HG02852 (cell line): ENCODE measurements around the gene SLC16A13.
"Not testable (repeated sequence)": the region's sequence is repeated elsewhere in the genome, so short reads cannot be mapped to it uniquely, and the experiment has no call there.

Experiments
- ATAC-seq: cut with Tn5 transposase; IDR thresholded peaks from one replicate; pipeline ENCODE4 v1.9.1; 2021; ENCODE audit warnings: mild to moderate bottlenecking, moderate library complexity; ENCODE audit not compliant: unreplicated experiment

Gene SLC16A13

GRCh38 chr17:7035591-7036368 is at the start of gene SLC16A13:
TSS of gene SLC16A13 (plus strand) at chr17:7036015. CDS start at chr17:7036383, 368 bp downstream.
- ATAC-seq, result peak; percentile 86

- ATAC-seq, result no peak
These were observed 49.1 kb upstream of the SLC16A13 start for GRCh38 chr17:6986676-6987075.

GRCh38 chr17:6989779-6990178 is 46.0 kb upstream of the SLC16A13 start:
- no peak for ATAC-seq

GRCh38 chr17:6993613-6994056 is 42.2 kb upstream of the SLC16A13 start:
- ATAC-seq, result not testable (repeated sequence)

GRCh38 chr17:6994118-6994598 is 41.7 kb upstream of the SLC16A13 start:
- ATAC-seq, result no peak

GRCh38 chr17:6994666-6995256 is 41.1 kb upstream of the SLC16A13 start:
- no peak for ATAC-seq

- no peak for ATAC-seq
These were observed 40.1 kb upstream of the SLC16A13 start, which contains the start of gene ALOX12 for GRCh38 chr17:6995500-6996255. TSS of gene ALOX12 (plus strand) at chr17:6996049. CDS start at chr17:6996118, 69 bp downstream.

GRCh38 chr17:6996256-6997011 is 39.4 kb upstream of the SLC16A13 start:
- ATAC-seq, result no peak

GRCh38 chr17:6997171-6997570 is 38.6 kb upstream of the SLC16A13 start:
- ATAC-seq, result no peak

GRCh38 chr17:6998855-6999508 is 36.8 kb upstream of the SLC16A13 start:
- ATAC-seq, result no peak

GRCh38 chr17:7001318-7001961 is 34.4 kb upstream of the SLC16A13 start:
- ATAC-seq, result no peak

GRCh38 chr17:7002288-7003047 is 33.3 kb upstream of the SLC16A13 start:
- ATAC-seq, result no peak

- ATAC-seq, result no peak
These were observed 32.1 kb upstream of the SLC16A13 start for GRCh38 chr17:7003745-7004144.

- no peak for ATAC-seq
These were observed 31.2 kb upstream of the SLC16A13 start for GRCh38 chr17:7004398-7005253.

- no peak for ATAC-seq
These were observed 30.1 kb upstream of the SLC16A13 start for GRCh38 chr17:7005716-7006115.

GRCh38 chr17:7007143-7007542 is 28.7 kb upstream of the SLC16A13 start:
- ATAC-seq, result no peak

- ATAC-seq, result no peak
These were observed 25.3 kb upstream of the SLC16A13 start for GRCh38 chr17:7010523-7010922.

- ATAC-seq, result no peak
These were observed 24.4 kb upstream of the SLC16A13 start for GRCh38 chr17:7011415-7011814.
